HL-60 (cell line): ENCODE results near the gene QRICH2.

Experiments
- DNase-seq, 2 experiments: peaks; one replicate each; pipeline ENCODE4 v3.0.0-alpha.2; 2010 to 2020; ENCODE audit warnings: low read depth in 1 of 2, low spot score in 1 of 2
- H3K27ac ChIP-seq: fragments of 250-450 bp; sonication (Bioruptor Pico); replicated peaks from 2 replicates; pipeline ENCODE4 v1.5.1; 2020; ENCODE audit warnings: mild to moderate bottlenecking, moderate library complexity
- H3K27me3 ChIP-seq: fragments of 250-450 bp; sonication (Bioruptor Pico); 2 replicates; pipeline ENCODE4 v1.5.1; 2021; ENCODE audit warnings: mild to moderate bottlenecking, moderate library complexity; ENCODE audit not compliant: insufficient read depth, poor library complexity, severe bottlenecking
- H3K4me3 ChIP-seq: replicated peaks from 2 replicates; pipeline ENCODE4 v1.5.1; 2011; ENCODE audit warnings: mild to moderate bottlenecking, control low read depth, low read length; ENCODE audit not compliant: insufficient read depth
- CTCF ChIP-seq: IDR thresholded peaks from one replicate; pipeline ENCODE4 v1.5.1; 2011; ENCODE audit warnings: low read length, control low read depth, inconsistent platforms; ENCODE audit not compliant: insufficient read depth
- GABPA ChIP-seq: IDR thresholded peaks from 2 replicates; pipeline ENCODE4 v1.6.1; 2012; ENCODE audit warnings: low read depth
- POLR2AphosphoS5 ChIP-seq: IDR thresholded peaks from 2 replicates; pipeline ENCODE4 v1.6.1; 2012; ENCODE audit warnings: low read depth
- REST ChIP-seq: IDR thresholded peaks from 2 replicates; pipeline ENCODE4 v1.6.1; 2012; ENCODE audit warnings: low read depth; ENCODE audit not compliant: insufficient replicate concordance
- SPI1 ChIP-seq: IDR thresholded peaks from 2 replicates; pipeline ENCODE4 v1.6.1; 2012; ENCODE audit warnings: low read depth, mild to moderate bottlenecking, borderline replicate concordance
- long read RNA-seq: library from polyadenylated mRNA; unstranded; transcript quantifications from one replicate; pipeline ENCODE4 v2.0.0, GENCODE V29; 2020

The QRICH2 gene, protein sequence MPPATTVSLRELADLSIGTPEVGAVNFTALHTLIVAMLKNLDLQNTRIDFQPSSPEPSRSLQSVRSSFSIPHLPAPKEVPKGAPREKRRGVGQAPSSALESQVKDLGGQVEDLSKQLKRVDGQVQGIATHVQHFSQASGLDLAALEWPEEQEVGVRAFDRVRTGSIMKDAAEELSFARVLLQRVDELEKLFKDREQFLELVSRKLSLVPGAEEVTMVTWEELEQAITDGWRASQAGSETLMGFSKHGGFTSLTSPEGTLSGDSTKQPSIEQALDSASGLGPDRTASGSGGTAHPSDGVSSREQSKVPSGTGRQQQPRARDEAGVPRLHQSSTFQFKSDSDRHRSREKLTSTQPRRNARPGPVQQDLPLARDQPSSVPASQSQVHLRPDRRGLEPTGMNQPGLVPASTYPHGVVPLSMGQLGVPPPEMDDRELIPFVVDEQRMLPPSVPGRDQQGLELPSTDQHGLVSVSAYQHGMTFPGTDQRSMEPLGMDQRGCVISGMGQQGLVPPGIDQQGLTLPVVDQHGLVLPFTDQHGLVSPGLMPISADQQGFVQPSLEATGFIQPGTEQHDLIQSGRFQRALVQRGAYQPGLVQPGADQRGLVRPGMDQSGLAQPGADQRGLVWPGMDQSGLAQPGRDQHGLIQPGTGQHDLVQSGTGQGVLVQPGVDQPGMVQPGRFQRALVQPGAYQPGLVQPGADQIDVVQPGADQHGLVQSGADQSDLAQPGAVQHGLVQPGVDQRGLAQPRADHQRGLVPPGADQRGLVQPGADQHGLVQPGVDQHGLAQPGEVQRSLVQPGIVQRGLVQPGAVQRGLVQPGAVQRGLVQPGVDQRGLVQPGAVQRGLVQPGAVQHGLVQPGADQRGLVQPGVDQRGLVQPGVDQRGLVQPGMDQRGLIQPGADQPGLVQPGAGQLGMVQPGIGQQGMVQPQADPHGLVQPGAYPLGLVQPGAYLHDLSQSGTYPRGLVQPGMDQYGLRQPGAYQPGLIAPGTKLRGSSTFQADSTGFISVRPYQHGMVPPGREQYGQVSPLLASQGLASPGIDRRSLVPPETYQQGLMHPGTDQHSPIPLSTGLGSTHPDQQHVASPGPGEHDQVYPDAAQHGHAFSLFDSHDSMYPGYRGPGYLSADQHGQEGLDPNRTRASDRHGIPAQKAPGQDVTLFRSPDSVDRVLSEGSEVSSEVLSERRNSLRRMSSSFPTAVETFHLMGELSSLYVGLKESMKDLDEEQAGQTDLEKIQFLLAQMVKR (N-terminal part only)
- long read RNA-seq, partial matches to known transcripts: 0 of 1 reads
- long read RNA-seq, other reads (novel, unspliced or antisense): 1 of 1 reads

GRCh38 chr17:76307966-76308338 is at the start of gene QRICH2:
Gene QRICH2 (minus strand): TSS chr17:76308276. CDS start chr17:76307998, 278 bp downstream.
- Histone ChIP-seq H3K27ac (no peak within 1 kb of the TSS), H3K27me3 (no peaks in the 10 kb centered on the region), H3K4me3 (no peak within 1 kb of the TSS)
- no peak for DNase-seq
- TF ChIP-seq SPI1 (no peak), REST (no peak)

DNA sequence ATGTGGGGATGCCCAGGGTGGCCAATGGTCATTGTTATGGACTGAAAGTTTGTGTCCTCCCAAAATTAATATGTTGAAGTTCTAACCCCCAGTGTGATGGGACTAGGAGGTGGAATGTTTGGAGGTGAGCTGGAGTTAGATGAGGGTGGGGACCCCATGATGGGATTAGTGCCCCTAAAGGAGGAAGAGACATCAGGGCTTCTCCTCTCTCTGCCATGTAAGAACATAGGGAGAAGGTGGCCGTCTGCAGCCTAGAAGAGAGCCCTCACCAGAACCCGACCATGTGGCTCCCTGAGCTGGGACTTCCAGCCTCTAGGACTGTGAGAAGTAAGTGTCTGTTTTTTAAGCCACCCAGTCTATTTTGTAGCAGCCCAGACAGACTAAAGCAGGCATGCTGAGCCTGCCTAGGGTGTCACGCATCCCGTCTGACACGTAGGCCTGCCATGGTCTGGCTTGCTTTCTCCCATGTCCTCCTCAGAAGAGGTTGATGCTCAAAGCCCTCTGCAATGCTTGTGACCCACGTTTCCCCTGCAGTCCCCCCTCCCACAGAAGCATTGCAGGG is 49.6 kb upstream of the QRICH2 start:
- Histone ChIP-seq H3K4me3 (no peak overlapping the region), H3K27ac (no peak overlapping the region)

More for the DNA sequence above, 49.6 kb upstream of the QRICH2 start:
- no peak for DNase-seq
- no peak for TF ChIP-seq CTCF
- no peak for TF ChIP-seq GABPA
- no peak for TF ChIP-seq SPI1
- TF ChIP-seq REST: no peak
- no peak for TF ChIP-seq POLR2AphosphoS5
- no peaks in the 10 kb centered on the region for H3K27me3 ChIP-seq
